HepG2 (cell line): ENCODE data around the gene CCDC154. TPM values are rescaled to one million over a fixed set of nuclear protein-coding genes. Genes with fewer than 3 reads are reported as not detected.
A peak's percentile ranks its signal among the peaks of the same experiment; 100 is the strongest.

Source experiments
- ATF5 ChIP-seq: sonication (generic); formaldehyde crosslinking; IDR thresholded peaks from 2 replicates; pipeline ENCODE4 v1.4.0; 2020; ENCODE audit warnings: mild to moderate bottlenecking, low read depth, missing genetic modification reagents
- CCDC6 ChIP-seq: sonication (generic); formaldehyde crosslinking; IDR thresholded peaks from 2 replicates; pipeline ENCODE4 v1.8.1; 2022; ENCODE audit warnings: mild to moderate bottlenecking, missing genetic modification reagents, moderate library complexity
- ERF ChIP-seq: IDR thresholded peaks from 2 replicates; pipeline ENCODE4 v1.6.1; 2018; ENCODE audit warnings: missing biosample characterization, missing genetic modification reagents
- HOXA7 ChIP-seq: sonication (generic); formaldehyde crosslinking; IDR thresholded peaks from 2 replicates; pipeline ENCODE4 v1.8.1; 2022; ENCODE audit warnings: mild to moderate bottlenecking, missing genetic modification reagents, moderate library complexity
- KMT2A ChIP-seq: sonication (generic); formaldehyde crosslinking; IDR thresholded peaks from 2 replicates; pipeline ENCODE4 v1.4.0; 2020; ENCODE audit warnings: missing genetic modification reagents
- LCORL ChIP-seq, 2 experiments: fragments of 450-650 bp in 1 of 2; sonication (generic) in 1 of 2; formaldehyde crosslinking in 1 of 2; IDR thresholded peaks; 2 replicates each; pipeline versions ENCODE4 v1.5.0 to v1.6.1; 2017 to 2020; ENCODE audit warnings: antibody characterized with exemption in 1 of 2, missing genetic modification reagents in 1 of 2
- MTF1 ChIP-seq: sonication (generic); formaldehyde crosslinking; IDR thresholded peaks from 2 replicates; pipeline ENCODE4 v1.5.0; 2020; ENCODE audit warnings: missing genetic modification reagents
- NR2F6 ChIP-seq, 2 experiments: IDR thresholded peaks; 2 replicates each; pipeline ENCODE4 v1.6.1; 2016; ENCODE audit warnings: antibody characterized with exemption in 1 of 2, mild to moderate bottlenecking in 1 of 2
- REL ChIP-seq: sonication (generic); formaldehyde crosslinking; conservative IDR thresholded peaks from 2 replicates; pipeline ENCODE4 v1.8.0; 2022; ENCODE audit warnings: mild to moderate bottlenecking, missing genetic modification reagents, moderate library complexity
- SIN3B ChIP-seq: fragments of 150-350 bp; IDR thresholded peaks from 2 replicates; pipeline ENCODE4 v1.6.1; 2014; ENCODE audit warnings: low read length
- SMARCC2 ChIP-seq: fragments of 450-650 bp; IDR thresholded peaks from 2 replicates; pipeline ENCODE4 v1.6.1; 2017; ENCODE audit warnings: antibody characterized with exemption, mild to moderate bottlenecking
- ZBTB46 ChIP-seq: sonication (generic); formaldehyde crosslinking; IDR thresholded peaks from 2 replicates; pipeline ENCODE4 v1.4.0; 2020; ENCODE audit warnings: mild to moderate bottlenecking, missing genetic modification reagents, borderline replicate concordance
- ZFP62 ChIP-seq: sonication (generic); formaldehyde crosslinking; IDR thresholded peaks from 2 replicates; pipeline ENCODE4 v1.4.0; 2020; ENCODE audit warnings: missing genetic modification reagents
- ZMAT3 ChIP-seq: sonication (generic); formaldehyde crosslinking; conservative IDR thresholded peaks from 2 replicates; pipeline ENCODE4 v1.7.0; 2021; ENCODE audit warnings: missing genetic modification reagents
- ZNF205 ChIP-seq: IDR thresholded peaks from 2 replicates; pipeline ENCODE4 v1.6.1; 2018; ENCODE audit warnings: missing biosample characterization, missing genetic modification reagents
- ZNF33B ChIP-seq: sonication (generic); formaldehyde crosslinking; IDR thresholded peaks from 2 replicates; pipeline ENCODE4 v1.5.1; 2020; ENCODE audit warnings: mild to moderate bottlenecking, missing genetic modification reagents
- ZNF513 ChIP-seq: sonication (generic); formaldehyde crosslinking; conservative IDR thresholded peaks from 2 replicates; pipeline ENCODE4 v1.5.0; 2020; ENCODE audit warnings: missing genetic modification reagents
- ZNF780A ChIP-seq: sonication (generic); formaldehyde crosslinking; IDR thresholded peaks from 2 replicates; pipeline ENCODE4 v1.8.0; 2022; ENCODE audit warnings: mild to moderate bottlenecking, missing genetic modification reagents, moderate library complexity
- ZNF883 ChIP-seq: sonication (generic); formaldehyde crosslinking; IDR thresholded peaks from 2 replicates; pipeline ENCODE4 v1.5.1; 2020; ENCODE audit warnings: mild to moderate bottlenecking, missing genetic modification reagents; ENCODE audit errors: not compliant biosample characterization
- ZSCAN25 ChIP-seq: sonication (generic); formaldehyde crosslinking; IDR thresholded peaks from 2 replicates; pipeline ENCODE4 v1.8.0; 2022; ENCODE audit warnings: mild to moderate bottlenecking, missing genetic modification reagents
- polyA plus RNA-seq, 8 experiments: library from polyadenylated mRNA; depleted of rRNA in 3 of 8; stranded (reverse) in 7 of 8; unstranded in 1 of 8; fragments of >200 nt; fragmentation: Illumina TruSeq in 4 of 8; extraction: Trizol in 4 of 8; gene quantifications; 2 replicates each; pipeline versions ENCODE4 v1.2.1 to v1.2.3, GENCODE V29; 2011 to 2016; ENCODE audit warnings: low read depth in 4 of 8, missing spikeins in 1 of 8, mixed read lengths in 1 of 8; ENCODE audit not compliant: insufficient read depth in 1 of 8
- total RNA-seq, 5 experiments: library from RNA; depleted of rRNA; stranded (reverse); fragments of >200 nt; fragmentation: Illumina TruSeq; extraction: Trizol; gene quantifications; 2 replicates each; pipeline ENCODE4 v1.2.3, GENCODE V29; 2016; ENCODE audit warnings: low read depth in 1 of 5
- TF ChIP-seq, protein P1 (sequence below): sonication (generic); formaldehyde crosslinking; IDR thresholded peaks from 2 replicates; pipeline ENCODE4 v1.4.0; 2020; ENCODE audit warnings: missing genetic modification reagents, mild to moderate bottlenecking, borderline replicate concordance
- TF ChIP-seq, protein P2 (sequence below): sonication (generic); formaldehyde crosslinking; IDR thresholded peaks from 2 replicates; pipeline ENCODE4 v1.4.0; 2020; ENCODE audit warnings: missing genetic modification reagents

The CCDC154 gene
- total and polyA plus RNA-seq, 2 of the 13 experiments (the other 11 are each of a cell fraction or from before 2014, with no cell fraction given) = 0.92 to 1.5 TPM

DNA sequence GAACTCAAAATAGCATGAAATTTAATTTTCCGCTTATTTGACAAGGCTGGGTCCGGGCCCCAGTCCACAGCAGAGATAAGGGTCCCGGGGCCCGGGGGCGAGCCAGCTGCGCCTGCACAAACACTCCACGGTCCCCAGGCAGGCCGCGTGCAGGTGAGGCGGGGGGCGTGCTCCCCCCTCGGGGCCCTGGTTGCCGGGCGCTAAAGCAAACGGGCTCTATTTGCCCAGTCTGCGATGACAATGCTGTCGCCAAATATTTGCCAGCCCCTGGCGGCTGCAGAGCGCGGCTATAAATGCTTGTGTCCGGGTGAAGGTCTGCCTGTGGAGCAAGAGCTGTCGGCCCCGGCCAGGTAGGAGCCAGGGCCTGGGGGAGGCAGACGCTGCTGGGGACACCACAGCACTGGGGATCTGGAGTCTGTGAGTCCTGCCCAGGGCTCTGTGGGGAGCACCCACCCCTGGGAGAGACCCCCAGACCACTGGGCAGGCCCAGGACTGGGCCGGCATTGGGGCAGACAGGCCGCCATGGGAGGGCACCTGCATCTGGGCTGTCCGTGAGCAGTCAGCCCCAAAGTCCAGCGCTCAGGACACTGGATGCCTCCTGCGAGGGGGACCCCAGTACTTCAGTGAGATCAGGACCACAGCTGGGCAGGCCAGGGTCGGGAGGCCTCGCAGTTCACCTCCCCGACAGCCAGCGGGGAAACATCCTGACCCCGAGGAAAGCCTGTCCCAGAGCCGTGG lies 13.4 kb downstream of the CCDC154 start, which contains the start of gene PERCC1 (continued):
- 0 out of 2 replicates have a peak, but pooled peaks have one; percentile 57 for TF ChIP-seq ZBTB46 (CRISPR knock-in tag)
- TF ChIP-seq CCDC6 = no peak; the same call in 1 of the 2 replicates
- no peak for TF ChIP-seq HOXA7 (CRISPR knock-in tag)
- TF ChIP-seq ZNF780A = no peak
- 0 out of 2 replicates have a peak, but pooled peaks have one; percentile 56 for TF ChIP-seq ZNF33B (CRISPR knock-in tag)
- 0 out of 2 replicates have a peak, but pooled peaks have one; percentile 64 for TF ChIP-seq KMT2A (CRISPR knock-in tag)
- no peak for TF ChIP-seq SIN3B
- TF ChIP-seq REL (CRISPR knock-in tag) = no peak
- TF ChIP-seq ATF5 (CRISPR knock-in tag) = 0 out of 2 replicates have a peak, but pooled peaks have one; percentile 49
- TF ChIP-seq LCORL (IDR thresholded peaks at IDR 0.05) = no peak
- peak; percentile 96 for TF ChIP-seq LCORL (CRISPR knock-in tag; IDR thresholded peaks at IDR 0.05)
- TF ChIP-seq, protein P1, sequence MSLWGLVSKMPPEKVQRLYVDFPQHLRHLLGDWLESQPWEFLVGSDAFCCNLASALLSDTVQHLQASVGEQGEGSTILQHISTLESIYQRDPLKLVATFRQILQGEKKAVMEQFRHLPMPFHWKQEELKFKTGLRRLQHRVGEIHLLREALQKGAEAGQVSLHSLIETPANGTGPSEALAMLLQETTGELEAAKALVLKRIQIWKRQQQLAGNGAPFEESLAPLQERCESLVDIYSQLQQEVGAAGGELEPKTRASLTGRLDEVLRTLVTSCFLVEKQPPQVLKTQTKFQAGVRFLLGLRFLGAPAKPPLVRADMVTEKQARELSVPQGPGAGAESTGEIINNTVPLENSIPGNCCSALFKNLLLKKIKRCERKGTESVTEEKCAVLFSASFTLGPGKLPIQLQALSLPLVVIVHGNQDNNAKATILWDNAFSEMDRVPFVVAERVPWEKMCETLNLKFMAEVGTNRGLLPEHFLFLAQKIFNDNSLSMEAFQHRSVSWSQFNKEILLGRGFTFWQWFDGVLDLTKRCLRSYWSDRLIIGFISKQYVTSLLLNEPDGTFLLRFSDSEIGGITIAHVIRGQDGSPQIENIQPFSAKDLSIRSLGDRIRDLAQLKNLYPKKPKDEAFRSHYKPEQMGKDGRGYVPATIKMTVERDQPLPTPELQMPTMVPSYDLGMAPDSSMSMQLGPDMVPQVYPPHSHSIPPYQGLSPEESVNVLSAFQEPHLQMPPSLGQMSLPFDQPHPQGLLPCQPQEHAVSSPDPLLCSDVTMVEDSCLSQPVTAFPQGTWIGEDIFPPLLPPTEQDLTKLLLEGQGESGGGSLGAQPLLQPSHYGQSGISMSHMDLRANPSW = no peak
- TF ChIP-seq MTF1 = no peak
- TF ChIP-seq ZMAT3 = no peak
- TF ChIP-seq ZNF883 (CRISPR knock-in tag) = no peak
- no peak for TF ChIP-seq ZFP62
- TF ChIP-seq, protein P2, sequence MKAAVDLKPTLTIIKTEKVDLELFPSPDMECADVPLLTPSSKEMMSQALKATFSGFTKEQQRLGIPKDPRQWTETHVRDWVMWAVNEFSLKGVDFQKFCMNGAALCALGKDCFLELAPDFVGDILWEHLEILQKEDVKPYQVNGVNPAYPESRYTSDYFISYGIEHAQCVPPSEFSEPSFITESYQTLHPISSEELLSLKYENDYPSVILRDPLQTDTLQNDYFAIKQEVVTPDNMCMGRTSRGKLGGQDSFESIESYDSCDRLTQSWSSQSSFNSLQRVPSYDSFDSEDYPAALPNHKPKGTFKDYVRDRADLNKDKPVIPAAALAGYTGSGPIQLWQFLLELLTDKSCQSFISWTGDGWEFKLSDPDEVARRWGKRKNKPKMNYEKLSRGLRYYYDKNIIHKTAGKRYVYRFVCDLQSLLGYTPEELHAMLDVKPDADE (CRISPR knock-in tag) = no peak
- TF ChIP-seq SMARCC2 = no peak
- peak; percentile 41; the same call in 1 of the 2 replicates for TF ChIP-seq ERF (CRISPR knock-in tag)
- TF ChIP-seq ZNF205 (CRISPR knock-in tag) = peak; percentile 68; the same call in 1 of the 2 replicates
- no peak for TF ChIP-seq ZNF513
- TF ChIP-seq NR2F6 (IDR thresholded peaks at IDR 0.05) = peak; percentile 44; the same call in 1 of the 2 replicates
- TF ChIP-seq NR2F6 (CRISPR knock-in tag; IDR thresholded peaks at IDR 0.05) = peak; percentile 67; the same call in 1 of the 2 replicates
- peak; percentile 48; the same call in 1 of the 2 replicates for TF ChIP-seq ZSCAN25 (CRISPR knock-in tag)
